Left colon (tissue), 2 donors: ENCODE results near the gene EPHA10. TPM values are rescaled to one million over a fixed set of nuclear protein-coding genes. Genes with fewer than 3 reads are reported as not detected.
"Not testable (repeated sequence)": the region's sequence is repeated elsewhere in the genome, so short reads cannot be mapped to it uniquely, and the experiment has no call there.

Experiments used
- ATAC-seq: fragments of 200-7000 bp; cut with Tn5 transposase; one replicate; pipeline ENCODE4 v1.9.1; 2020; ENCODE audit warnings: mild to moderate bottlenecking, moderate library complexity
- DNase-seq, 2 donors: peaks; one replicate each; pipeline ENCODE4 v3.0.0-alpha.2; 2020
- intact Hi-C, 2 donors: fragments of 100-400 bp; cut with DNase I in 1 of 2; cut with micrococcal nuclease in 1 of 2; formaldehyde crosslinking; loops; one replicate each; pipeline versions ENCODE4 v1.11.2 to v1.14.0; 2022; cut with DNase I, micrococcal nuclease
- total RNA-seq, 2 donors: library from RNA; stranded (reverse); fragmentation: NEBNext Ultra II Directional; extraction: Animal tissue kit (Norgen Biotek cat#: 25700); gene quantifications; one replicate each; pipeline ENCODE4 v1.2.1, GENCODE V29; 2021
- donor health status: DM: no; HTN: no; CAD: no.
- donor health status: DM: yes; HTN: yes; CAD: no.

The EPHA10 gene
- total RNA-seq, 2 donors from 2014 or later: 49.2 to 62.5 TPM

GRCh38 chr1:37741130-37741529, 23.8 kb downstream of the EPHA10 start:
- ATAC-seq: no peak
- intact Hi-C loops: no loop called here
- DNase-seq: no peak

- ATAC-seq: peak; percentile 77
- intact Hi-C loops: no loop called here
- no peak for DNase-seq
These were observed 25.7 kb downstream of the EPHA10 start for GRCh38 chr1:37739222-37739621.

GRCh38 chr1:37738619-37739018, 26.3 kb downstream of the EPHA10 start:
- intact Hi-C loops: not testable (repeated sequence)

GRCh38 chr1:37737975-37738374, 26.9 kb downstream of the EPHA10 start:
- DNase-seq, ATAC-seq, intact Hi-C loops: not testable (repeated sequence)

More at GRCh38 chr1:37738619-37739018, 26.3 kb downstream of the EPHA10 start:
- DNase-seq, ATAC-seq: not testable (repeated sequence)

- DNase-seq: peak; percentile 89 to 93
- intact Hi-C loops: no loop called here
- peak; percentile 77 for ATAC-seq
These were observed 30.0 kb downstream of the EPHA10 start for GRCh38 chr1:37734629-37735591.

- ATAC-seq (peak; percentile 70), DNase-seq (peak; percentile 49 to 68)
- intact Hi-C loops: no loop called here
These were observed 32.7 kb downstream of the EPHA10 start for GRCh38 chr1:37732111-37732780.

GRCh38 chr1:37731312-37732019, 33.5 kb downstream of the EPHA10 start:
- DNase-seq (no peak), ATAC-seq (no peak)
- intact Hi-C loops: no loop called here

- no peak for DNase-seq
- intact Hi-C loops: no loop called here
- ATAC-seq: no peak
These were observed 34.5 kb downstream of the EPHA10 start for GRCh38 chr1:37730376-37730775.

- DNase-seq: no peak
- no peak for ATAC-seq
- intact Hi-C loops: no loop called here
These were observed 36.5 kb downstream of the EPHA10 start for GRCh38 chr1:37728416-37728815.

- ATAC-seq (no peak), DNase-seq (no peak)
- intact Hi-C loops: no loop called here
These were observed 38.0 kb downstream of the EPHA10 start for GRCh38 chr1:37726751-37727585.

GRCh38 chr1:37725851-37726613, 38.9 kb downstream of the EPHA10 start:
- ATAC-seq: no peak
- no peak for DNase-seq
- intact Hi-C loops: no loop called here

GRCh38 chr1:37724575-37724974, 40.3 kb downstream of the EPHA10 start:
- intact Hi-C loops: no loop called here
- no peak for DNase-seq
- no peak for ATAC-seq

GRCh38 chr1:37723390-37724078, 41.4 kb downstream of the EPHA10 start:
- DNase-seq: no peak
- intact Hi-C loops: no loop called here
- no peak for ATAC-seq

- DNase-seq (no peak), ATAC-seq (no peak)
- intact Hi-C loops: no loop called here
These were observed 41.9 kb downstream of the EPHA10 start for GRCh38 chr1:37723072-37723389.

- intact Hi-C loops: no loop called here
- DNase-seq: no peak
- ATAC-seq: no peak
These were observed 42.5 kb downstream of the EPHA10 start for GRCh38 chr1:37722181-37723071.

- DNase-seq (no peak), ATAC-seq (no peak)
- intact Hi-C loops: no loop called here
These were observed 43.4 kb downstream of the EPHA10 start for GRCh38 chr1:37721565-37721964.
